Thyroid gland (tissue), 4 donors: ENCODE measurements around the gene GLI3.

Source experiments
- POLR2A ChIP-seq, 2 donors: fragments of 450-650 bp; IDR thresholded peaks; one replicate each; pipeline ENCODE4 v1.6.1; 2017; ENCODE audit warnings: antibody characterized with exemption in 2 of 2, mild to moderate bottlenecking in 2 of 2, moderate library complexity in 1 of 2
- TF ChIP-seq, protein P1 (sequence below), 6 experiments: fragments of 200-600 bp in 3 of 6; fragments of 450-650 bp in 3 of 6; sonication (generic) in 3 of 6; IDR thresholded peaks; one replicate each; pipeline ENCODE4 v1.5.1; 2016 to 2019; ENCODE audit warnings: antibody characterized with exemption in 6 of 6, mild to moderate bottlenecking in 2 of 6, inconsistent platforms in 1 of 6, moderate library complexity in 1 of 6

DNA sequence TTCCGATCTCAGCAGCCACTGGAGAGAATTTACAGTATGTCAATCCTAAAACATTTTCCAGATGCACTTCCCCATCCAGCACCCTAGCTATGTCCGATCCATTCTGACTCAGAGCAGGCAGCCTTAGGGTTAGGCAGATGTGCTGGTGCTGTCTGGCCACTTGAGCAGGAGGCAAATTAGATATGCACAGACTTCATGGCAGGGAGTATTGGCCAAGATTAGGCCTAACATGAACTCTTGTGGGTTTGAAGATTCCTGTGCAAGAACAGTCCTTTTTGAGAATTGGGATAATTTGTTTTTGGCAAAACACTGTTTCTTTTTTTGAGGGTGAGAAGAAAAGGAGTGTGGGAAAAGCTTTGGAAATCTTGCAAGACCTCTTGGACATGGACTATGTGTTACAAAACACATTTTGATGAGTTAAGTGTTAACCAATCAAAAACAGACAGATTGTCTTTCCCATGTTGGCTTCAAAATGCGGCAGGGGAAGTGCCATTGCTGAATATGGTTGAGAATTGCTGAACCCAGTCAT is 315.5 kb downstream of the GLI3 start:
- no peak for TF ChIP-seq POLR2A (IDR thresholded peaks at IDR 0.05)
- TF ChIP-seq, protein P1, sequence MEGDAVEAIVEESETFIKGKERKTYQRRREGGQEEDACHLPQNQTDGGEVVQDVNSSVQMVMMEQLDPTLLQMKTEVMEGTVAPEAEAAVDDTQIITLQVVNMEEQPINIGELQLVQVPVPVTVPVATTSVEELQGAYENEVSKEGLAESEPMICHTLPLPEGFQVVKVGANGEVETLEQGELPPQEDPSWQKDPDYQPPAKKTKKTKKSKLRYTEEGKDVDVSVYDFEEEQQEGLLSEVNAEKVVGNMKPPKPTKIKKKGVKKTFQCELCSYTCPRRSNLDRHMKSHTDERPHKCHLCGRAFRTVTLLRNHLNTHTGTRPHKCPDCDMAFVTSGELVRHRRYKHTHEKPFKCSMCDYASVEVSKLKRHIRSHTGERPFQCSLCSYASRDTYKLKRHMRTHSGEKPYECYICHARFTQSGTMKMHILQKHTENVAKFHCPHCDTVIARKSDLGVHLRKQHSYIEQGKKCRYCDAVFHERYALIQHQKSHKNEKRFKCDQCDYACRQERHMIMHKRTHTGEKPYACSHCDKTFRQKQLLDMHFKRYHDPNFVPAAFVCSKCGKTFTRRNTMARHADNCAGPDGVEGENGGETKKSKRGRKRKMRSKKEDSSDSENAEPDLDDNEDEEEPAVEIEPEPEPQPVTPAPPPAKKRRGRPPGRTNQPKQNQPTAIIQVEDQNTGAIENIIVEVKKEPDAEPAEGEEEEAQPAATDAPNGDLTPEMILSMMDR (IDR thresholded peaks at IDR 0.05): no peak
